ENCODE results near the gene ALPL. TPM values are rescaled to one million over a fixed set of nuclear protein-coding genes. Genes with fewer than 3 reads are reported as not detected.
A peak's percentile ranks its signal among the peaks of the same experiment; 100 is the strongest.

ALPL gene
- total and polyA plus RNA-seq, 2 of the 4 experiments (the other 2 are of a cell fraction), result 0.54 to 2.2 TPM

GRCh38 chr1:21589618-21590017, 80.4 kb downstream of the ALPL start:
- Histone ChIP-seq H3K36me3 (ENCODE audit: control insufficient read depth, insufficient read depth, low read length) (no peaks in the 10 kb centered on the region), H3K9ac (ENCODE audit: low read depth, low read length) (no peak overlapping the region), H2BK5ac (ENCODE audit: low read depth, low read length, poor library complexity, severe bottlenecking) (no peak overlapping the region), H3K4me1 (ENCODE audit: control insufficient read depth, insufficient read depth, low read length) (peaks cover 7% of the 10 kb centered on the region), H2AFZ (replicated peaks; ENCODE audit: low read length, poor library complexity) (no peak overlapping the region), H2BK120ac (ENCODE audit: low read depth, low read length) (no peak overlapping the region), H2BK20ac (ENCODE audit: low read depth, low read length) (no peak overlapping the region), H2AK5ac (ENCODE audit: low read depth, low read length) (peak overlapping the region; percentile 49; the same call in 1 of the 2 replicates), H2BK15ac (ENCODE audit: low read depth, low read length) (no peak overlapping the region), H3K79me1 (ENCODE audit: low read depth in 1 of 2, low read length in 2 of 2) (no peaks in the 10 kb centered on the region), H4K91ac (ENCODE audit: insufficient read depth, low read depth, low read length) (no peak overlapping the region), H3K14ac (replicated peaks; ENCODE audit: low read depth, low read length) (no peak overlapping the region), H3K27ac (ENCODE audit: insufficient read depth, low read length) (no peak overlapping the region), H4K8ac (ENCODE audit: low read depth in 2 of 2, low read length in 2 of 2) (no peak overlapping the region), H3K9me3 (ENCODE audit: control insufficient read depth, insufficient read depth, low read length) (no peaks in the 10 kb centered on the region), H3K56ac (ENCODE audit: extremely low read depth, insufficient read depth, low read length) (no peak overlapping the region), H3K27me3 (ENCODE audit: control insufficient read depth, insufficient read depth, low read length) (peaks cover 15% of the 10 kb centered on the region; the same call in 1 of the 2 replicates), H4K20me1 (ENCODE audit: insufficient read depth, low read length) (no peaks in the 10 kb centered on the region), H3K23ac (ENCODE audit: low read depth, low read length) (no peak overlapping the region), H3K18ac (ENCODE audit: low read depth, low read length) (no peak overlapping the region), H3K4ac (ENCODE audit: low read depth, low read length) (no peak overlapping the region), H3K4me3 (ENCODE audit: insufficient read depth, low read depth, low read length) (no peak overlapping the region), H2AK9ac (replicated peaks; ENCODE audit: low read depth, low read length, poor library complexity) (no peak overlapping the region), H3K9me1 (ENCODE audit: insufficient read depth, low read length) (peaks cover 2% of the 10 kb centered on the region; the same call in 1 of the 2 replicates), H4K5ac (ENCODE audit: low read depth, low read length) (no peak overlapping the region), H3K4me2 (ENCODE audit: low read depth, low read length) (no peak overlapping the region)
- no peak for DNase-seq
- no peak for ATAC-seq (ENCODE audit: low read depth)
- intact Hi-C loops (cut with micrococcal nuclease) (loop anchor here (5.0 kb wide), 1 partner anchor 52 kb away; no protein-coding TSS in a partner anchor), dilution Hi-C loops (cut with HindIII; ENCODE audit: low sequenced_read_pairs, unreplicated experiment) (no loop called here), in situ Hi-C loops (cut with MboI; ENCODE audit: low sequenced_read_pairs) (loop anchor here (5.0 kb wide), 2 partner anchors 77 to 357 kb away; no protein-coding TSS in a partner anchor)
- 100% methylated on average over 1 of the region's 5 CpGs; no CpG with 5 or more reads in 1 of the 2 experiments for WGBS, 2 experiments (ENCODE audit: extremely low coverage in 2 of 2, insufficient read length in 1 of 2)
- TF ChIP-seq ELK1 (IDR thresholded peaks at IDR 0.05; ENCODE audit: borderline replicate concordance, low read depth, low read length) (no peak), USF2 (IDR thresholded peaks at IDR 0.05; ENCODE audit: low read depth, low read length) (no peak), MXI1 (IDR thresholded peaks at IDR 0.05; ENCODE audit: borderline replicate concordance, low read depth, low read length) (no peak), RFX5 (IDR thresholded peaks at IDR 0.05; ENCODE audit: low read depth, low read length) (no peak), FOS (IDR thresholded peaks at IDR 0.05; ENCODE audit: low read depth, low read length) (no peak), CHD1 (IDR thresholded peaks at IDR 0.05; ENCODE audit: low read depth, low read length) (no peak), SMC3 (IDR thresholded peaks at IDR 0.05; ENCODE audit: low read depth, low read length) (no peak), NFE2L2 (IDR thresholded peaks at IDR 0.05; ENCODE audit: low read depth, low read length) (no peak), MAFK (IDR thresholded peaks at IDR 0.05; ENCODE audit: low read depth, low read length) (no peak), MAZ (IDR thresholded peaks at IDR 0.05; ENCODE audit: borderline replicate concordance, low read depth, low read length) (no peak), BHLHE40 (IDR thresholded peaks at IDR 0.05; ENCODE audit: low read depth, low read length) (no peak), CTCF (conservative IDR thresholded peaks at IDR 0.05; ENCODE audit: low read depth, low read length) (no peak), RCOR1 (IDR thresholded peaks at IDR 0.05; ENCODE audit: insufficient replicate concordance, low read length) (no peak), POLR2A (IDR thresholded peaks at IDR 0.05; ENCODE audit: low read depth, low read length) (no peak), RAD21 (IDR thresholded peaks at IDR 0.05; ENCODE audit: low read length) (no peak), CEBPB (IDR thresholded peaks at IDR 0.05; ENCODE audit: low read depth, low read length) (no peak)
- no TSS peak for BruUV-seq (replicated peaks)
- ChIA-PET CTCF (no interaction called here), POLR2A (ENCODE audit: unreplicated experiment) (no interaction called here)

Data from IMR-90 (cell line).